Ascending aorta (tissue), 2 donors: Measurements from ENCODE around the gene PPIG. TPM values are rescaled to one million over a fixed set of nuclear protein-coding genes. Genes with fewer than 3 reads are reported as not detected.

Experiments
- DNase-seq, 2 donors: peaks; one replicate each; pipeline ENCODE4 v3.0.0-alpha.2; 2019; ENCODE audit warnings: low spot score in 2 of 2
- H3K27ac ChIP-seq, 2 donors: fragments of 200-600 bp; sonication (generic); one replicate each; pipeline ENCODE4 v1.5.1; 2016 to 2017; ENCODE audit warnings: mild to moderate bottlenecking in 1 of 2
- H3K27me3 ChIP-seq: fragments of 200-600 bp; sonication (generic); one replicate; pipeline ENCODE4 v1.5.1; 2017
- H3K36me3 ChIP-seq, 2 donors: fragments of 200-600 bp; sonication (generic); one replicate each; pipeline ENCODE4 v1.5.1; 2016
- H3K4me1 ChIP-seq, 2 donors: fragments of 200-600 bp; sonication (generic); one replicate each; pipeline ENCODE4 v1.5.1; 2016 to 2017; ENCODE audit warnings: mild to moderate bottlenecking in 1 of 2
- H3K4me3 ChIP-seq, 2 donors: fragments of 200-600 bp; sonication (generic); one replicate each; pipeline ENCODE4 v1.5.1; 2016 to 2017; ENCODE audit warnings: mild to moderate bottlenecking in 1 of 2
- H3K9me3 ChIP-seq, 2 donors: fragments of 200-600 bp; sonication (generic); one replicate each; pipeline ENCODE4 v1.5.1; 2016
- CTCF ChIP-seq, 3 experiments: fragments of 200-600 bp in 2 of 3; fragments of 450-650 bp in 1 of 3; sonication (generic) in 2 of 3; IDR thresholded peaks; one replicate each; pipeline ENCODE4 v1.5.1; 2016 to 2019; ENCODE audit warnings: antibody characterized with exemption in 3 of 3, mild to moderate bottlenecking in 1 of 3, moderate library complexity in 1 of 3
- intact Hi-C: fragments of 100-400 bp; cut with DNase I; formaldehyde crosslinking; loops from one replicate; pipeline ENCODE4 v1.15.1; 2023
- total RNA-seq: library from RNA; depleted of rRNA; stranded (reverse); fragments of >200 nt; gene quantifications from one replicate; pipeline ENCODE4 v1.1.0, GENCODE V29; 2016

The PPIG gene
- total RNA-seq, 1 donor from 2014 or later: 30.2 TPM

GRCh38 chr2:169647496-169647895 is 63.3 kb downstream of the PPIG start:
- TF ChIP-seq CTCF (IDR thresholded peaks at IDR 0.05): no peak
- Histone ChIP-seq H3K9me3 (no peaks in the 10 kb centered on the region), H3K4me1 (no peaks in the 10 kb centered on the region), H3K36me3 (no peaks in the 10 kb centered on the region), H3K27ac (no peak overlapping the region), H3K27me3 (no peaks in the 10 kb centered on the region), H3K4me3 (no peak overlapping the region)
- no peak for DNase-seq
- intact Hi-C loops: no loop called here

GRCh38 chr2:169649278-169649677 is 65.1 kb downstream of the PPIG start:
- no peaks in the 10 kb centered on the region for H3K27me3 ChIP-seq
- DNase-seq: no peak
- no peaks in the 10 kb centered on the region for H3K4me1 ChIP-seq
- H3K36me3 ChIP-seq: no peaks in the 10 kb centered on the region
- H3K4me3 ChIP-seq: no peak overlapping the region
- intact Hi-C loops: no loop called here
- no peaks in the 10 kb centered on the region for H3K9me3 ChIP-seq
- no peak overlapping the region for H3K27ac ChIP-seq
- TF ChIP-seq CTCF (IDR thresholded peaks at IDR 0.05): no peak

DNA sequence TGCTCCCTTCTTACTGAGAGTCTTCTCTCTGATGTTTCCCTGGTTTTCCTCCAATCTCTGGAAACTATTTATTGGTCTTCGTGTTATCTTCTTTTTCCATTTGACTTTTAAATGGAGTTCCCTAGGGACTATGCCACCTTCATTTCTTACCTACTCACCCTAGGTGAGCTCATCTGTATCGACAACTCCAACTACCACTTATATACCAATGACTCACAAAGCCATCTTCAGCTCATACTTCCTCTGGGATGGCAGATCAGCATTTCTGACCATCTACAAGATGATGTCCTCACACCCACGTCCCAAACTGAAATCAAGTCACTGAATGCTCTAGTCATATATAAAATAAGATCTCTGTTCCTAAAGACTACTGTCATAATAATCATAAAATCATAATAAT is 69.5 kb downstream of the PPIG start:
- intact Hi-C loops: no loop called here
- TF ChIP-seq CTCF (IDR thresholded peaks at IDR 0.05): no peak
- no peaks in the 10 kb centered on the region for H3K36me3 ChIP-seq

GRCh38 chr2:169656164-169656563 is 72.0 kb downstream of the PPIG start:
- Histone ChIP-seq H3K9me3 (no peaks in the 10 kb centered on the region), H3K27me3 (no peaks in the 10 kb centered on the region), H3K36me3 (no peaks in the 10 kb centered on the region), H3K27ac (no peak overlapping the region), H3K4me1 (no peaks in the 10 kb centered on the region), H3K4me3 (no peak overlapping the region)
- DNase-seq: no peak
- intact Hi-C loops: no loop called here
- TF ChIP-seq CTCF (IDR thresholded peaks at IDR 0.05): no peak

More for the DNA sequence above, 69.5 kb downstream of the PPIG start:
- DNase-seq: no peak
- H3K4me3 ChIP-seq: no peak overlapping the region
- H3K9me3 ChIP-seq: no peaks in the 10 kb centered on the region
- no peaks in the 10 kb centered on the region for H3K27me3 ChIP-seq
- H3K27ac ChIP-seq: no peak overlapping the region
- no peaks in the 10 kb centered on the region for H3K4me1 ChIP-seq

GRCh38 chr2:169658877-169659276 is 74.7 kb downstream of the PPIG start:
- H3K4me1 ChIP-seq: no peaks in the 10 kb centered on the region
- no peak overlapping the region for H3K27ac ChIP-seq
- H3K27me3 ChIP-seq: no peaks in the 10 kb centered on the region
- no peak for DNase-seq
- H3K9me3 ChIP-seq: no peaks in the 10 kb centered on the region
- TF ChIP-seq CTCF (IDR thresholded peaks at IDR 0.05): no peak
- no peak overlapping the region for H3K4me3 ChIP-seq
- no peaks in the 10 kb centered on the region for H3K36me3 ChIP-seq
- intact Hi-C loops: no loop called here

DNA sequence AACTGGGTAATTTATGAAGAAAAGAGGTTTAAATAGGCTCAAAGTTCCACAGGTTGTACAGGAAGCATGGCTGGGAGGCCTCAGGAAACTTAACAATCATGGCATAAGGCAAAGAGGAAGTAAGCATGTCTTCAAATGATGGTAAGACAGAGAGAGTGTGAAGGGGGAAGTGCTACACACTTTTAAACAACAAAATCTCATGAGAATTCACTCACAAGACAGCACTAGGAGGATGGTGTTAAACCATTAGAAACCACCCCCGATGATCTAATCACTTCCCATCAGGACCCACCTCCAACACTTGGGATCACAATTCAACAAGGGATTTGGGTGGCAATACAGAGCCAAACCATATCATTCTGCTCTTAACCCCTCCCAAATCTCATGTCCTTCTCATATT is 75.2 kb downstream of the PPIG start:
- no peak for DNase-seq
- TF ChIP-seq CTCF (IDR thresholded peaks at IDR 0.05): no peak
- H3K4me3 ChIP-seq: no peak overlapping the region

More for the DNA sequence above, 75.2 kb downstream of the PPIG start:
- Histone ChIP-seq H3K4me1 (no peaks in the 10 kb centered on the region), H3K9me3 (no peaks in the 10 kb centered on the region), H3K27me3 (no peaks in the 10 kb centered on the region), H3K27ac (no peak overlapping the region), H3K36me3 (no peaks in the 10 kb centered on the region)
- intact Hi-C loops: no loop called here
